ENCODE results near the gene HSF2BP. TPM values are rescaled to one million over a fixed set of nuclear protein-coding genes. Genes with fewer than 3 reads are reported as not detected.

The HSF2BP gene
- total RNA-seq, 6 donors from 2014 or later = 0.40 to 0.91 (median 0.45) TPM; not detected in 2

- Histone ChIP-seq H3K27ac (no peak overlapping the region), H3K4me3 (no peak overlapping the region), H3K9me3 (no peaks in the 10 kb centered on the region), H3K36me3 (no peaks in the 10 kb centered on the region), H3K4me1 (no peaks in the 10 kb centered on the region), H3K27me3 (no peaks in the 10 kb centered on the region)
- no peak for ATAC-seq (ENCODE audit: low FRiP score in 2 of 2)
- WGBS, 2 donors = 82 to 85% methylated on average over 5 of the region's 5 CpGs
- DNase-seq = no peak
- TF ChIP-seq POLR2AphosphoS5 (IDR thresholded peaks at IDR 0.05) (no peak), CTCF (IDR thresholded peaks at IDR 0.05) (no peak), POLR2A (IDR thresholded peaks at IDR 0.05) (no peak), EP300 (IDR thresholded peaks at IDR 0.05) (no peak)
Measured at GRCh38 chr21:43634618-43635017, 24.7 kb downstream of the HSF2BP start.

- H3K36me3 ChIP-seq = no peaks in the 10 kb centered on the region
- H3K4me3 ChIP-seq = no peak overlapping the region
- ATAC-seq (ENCODE audit: low FRiP score in 2 of 2) (no peak), DNase-seq (no peak)
- TF ChIP-seq POLR2AphosphoS5 (IDR thresholded peaks at IDR 0.05) (no peak), CTCF (IDR thresholded peaks at IDR 0.05) (no peak), EP300 (IDR thresholded peaks at IDR 0.05) (no peak), POLR2A (IDR thresholded peaks at IDR 0.05) (no peak)
- peaks cover 0 to 2% (median 0%) of the 10 kb centered on the region in 4 donors for H3K9me3 ChIP-seq
- no peak overlapping the region for H3K27ac ChIP-seq
- H3K4me1 ChIP-seq = no peaks in the 10 kb centered on the region
- no peaks in the 10 kb centered on the region for H3K27me3 ChIP-seq
- WGBS, 2 donors = 81 to 86% methylated on average over 5 of the region's 5 CpGs
Measured at GRCh38 chr21:43632373-43632905, 26.8 kb downstream of the HSF2BP start.

- Histone ChIP-seq H3K27ac (no peak overlapping the region), H3K4me3 (no peak overlapping the region), H3K36me3 (no peaks in the 10 kb centered on the region), H3K4me1 (no peaks in the 10 kb centered on the region), H3K27me3 (no peaks in the 10 kb centered on the region), H3K9me3 (peaks cover 0 to 2% (median 0%) of the 10 kb centered on the region in 4 donors)
- no peak for ATAC-seq (ENCODE audit: low FRiP score in 2 of 2)
- WGBS, 2 donors = 91 to 92% methylated on average over 14 of the region's 14 CpGs
- DNase-seq = no peak
- TF ChIP-seq POLR2A (IDR thresholded peaks at IDR 0.05) (no peak), POLR2AphosphoS5 (IDR thresholded peaks at IDR 0.05) (no peak), CTCF (IDR thresholded peaks at IDR 0.05) (no peak), EP300 (IDR thresholded peaks at IDR 0.05) (no peak)
Measured at GRCh38 chr21:43631411-43632107, 27.7 kb downstream of the HSF2BP start.

- TF ChIP-seq POLR2AphosphoS5 (IDR thresholded peaks at IDR 0.05) = no peak
- no peak for TF ChIP-seq EP300 (IDR thresholded peaks at IDR 0.05)
- TF ChIP-seq CTCF (IDR thresholded peaks at IDR 0.05) = no peak
- no peak for TF ChIP-seq POLR2A (IDR thresholded peaks at IDR 0.05)
- H3K9me3 ChIP-seq = peaks cover 0 to 2% (median 0%) of the 10 kb centered on the region in 4 donors
- H3K27me3 ChIP-seq = no peaks in the 10 kb centered on the region
- 50 to 60% methylated on average over 2 of the region's 2 CpGs for WGBS, 2 donors
- no peak for DNase-seq
- no peak for ATAC-seq (ENCODE audit: low FRiP score in 2 of 2)
- no peaks in the 10 kb centered on the region for H3K36me3 ChIP-seq
- H3K4me3 ChIP-seq = no peak overlapping the region
- no peak overlapping the region for H3K27ac ChIP-seq
- H3K4me1 ChIP-seq = no peaks in the 10 kb centered on the region
Measured at GRCh38 chr21:43627527-43627926, 31.8 kb downstream of the HSF2BP start.

- Histone ChIP-seq H3K36me3 (no peaks in the 10 kb centered on the region), H3K27ac (no peak overlapping the region), H3K4me3 (no peak overlapping the region), H3K9me3 (peaks cover 0 to 2% (median 0%) of the 10 kb centered on the region in 4 donors), H3K27me3 (no peaks in the 10 kb centered on the region), H3K4me1 (no peaks in the 10 kb centered on the region)
- no peak for ATAC-seq (ENCODE audit: low FRiP score in 2 of 2)
- WGBS, 2 donors = 46 to 49% methylated on average over 3 of the region's 3 CpGs
- TF ChIP-seq EP300 (IDR thresholded peaks at IDR 0.05) (no peak), POLR2A (IDR thresholded peaks at IDR 0.05) (no peak), CTCF (IDR thresholded peaks at IDR 0.05) (no peak), POLR2AphosphoS5 (IDR thresholded peaks at IDR 0.05) (no peak)
- no peak for DNase-seq
Measured at GRCh38 chr21:43626390-43626789, 32.9 kb downstream of the HSF2BP start.

Measured in upper lobe of left lung (tissue), 6 donors.